ENCODE results near the gene GCNA.

GRCh38 chrX:71545364-71545763 is 32.9 kb upstream of the GCNA start:
- TF ChIP-seq GATA3 (IDR thresholded peaks at IDR 0.05; ENCODE audit: low read depth, low read length) (no peak), GATA2 (IDR thresholded peaks at IDR 0.05; ENCODE audit: low read depth, low read length) (no peak)
